ENCODE data around the gene CSAG2. TPM values are rescaled to one million over a fixed set of nuclear protein-coding genes. Genes with fewer than 3 reads are reported as not detected.
A peak's percentile ranks its signal among the peaks of the same experiment; 100 is the strongest.
"Not testable (repeated sequence)": the region's sequence is repeated elsewhere in the genome, so short reads cannot be mapped to it uniquely, and the experiment has no call there.

Gene CSAG2
- total RNA-seq, 1 experiment from 2014 or later = not detected

DNA sequence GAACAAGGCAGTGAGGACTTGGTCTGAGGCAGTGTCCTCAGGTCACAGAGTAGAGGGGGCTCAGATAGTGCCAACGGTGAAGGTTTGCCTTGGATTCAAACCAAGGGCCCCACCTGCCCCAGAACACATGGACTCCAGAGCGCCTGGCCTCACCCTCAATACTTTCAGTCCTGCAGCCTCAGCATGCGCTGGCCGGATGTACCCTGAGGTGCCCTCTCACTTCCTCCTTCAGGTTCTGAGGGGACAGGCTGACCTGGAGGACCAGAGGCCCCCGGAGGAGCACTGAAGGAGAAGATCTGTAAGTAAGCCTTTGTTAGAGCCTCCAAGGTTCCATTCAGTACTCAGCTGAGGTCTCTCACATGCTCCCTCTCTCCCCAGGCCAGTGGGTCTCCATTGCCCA, 8.7 kb downstream of the CSAG2 start:
- DNase-seq = peak; percentile 5
- not testable (repeated sequence) for H2BK5ac ChIP-seq (ENCODE audit: insufficient read length, low read length); H3K4ac ChIP-seq (ENCODE audit: low read depth, low read length); H3K23ac ChIP-seq (ENCODE audit: insufficient read length, low read depth, low read length); H2AK5ac ChIP-seq (ENCODE audit: insufficient read length, low read length); H3K27ac Mint-ChIP-seq; H4K5ac ChIP-seq (ENCODE audit: insufficient read length, low read depth, low read length); H4K8ac ChIP-seq (replicated peaks; ENCODE audit: insufficient read length, low read depth, low read length); H3K4me1 ChIP-seq (ENCODE audit: insufficient read depth, low read length); H3K4me3 Mint-ChIP-seq; H2BK15ac ChIP-seq (ENCODE audit: low read depth, low read length); H3K79me2 ChIP-seq (ENCODE audit: insufficient read depth, low read length); H3K27me3 Mint-ChIP-seq (ENCODE audit: low read depth); H3K14ac ChIP-seq (ENCODE audit: insufficient read depth, low read length); H3K9ac ChIP-seq (ENCODE audit: extremely low read depth, insufficient read length, low read length); H3K79me1 ChIP-seq (ENCODE audit: insufficient read depth, low read depth, low read length, poor library complexity, severe bottlenecking); H4K20me1 ChIP-seq (ENCODE audit: control insufficient read depth, insufficient read depth, insufficient read length); H4K91ac ChIP-seq (ENCODE audit: insufficient read length, low read depth, low read length); H3K56ac ChIP-seq (ENCODE audit: insufficient read length, low read depth, low read length); H3K4me2 ChIP-seq (ENCODE audit: insufficient read depth, insufficient read length, low read length); H3K36me3 Mint-ChIP-seq (ENCODE audit: insufficient read depth in 1 of 3, low read depth in 3 of 3); H3K18ac ChIP-seq (ENCODE audit: insufficient read length, low read depth, low read length); H3K27me3 ChIP-seq (ENCODE audit: insufficient read depth, low read length); H3K27ac ChIP-seq (ENCODE audit: insufficient read length, low read depth, low read length); H3T11ph ChIP-seq (ENCODE audit: low read length); H2BK120ac ChIP-seq (ENCODE audit: low read depth, low read length, poor library complexity, severe bottlenecking); H2BK12ac ChIP-seq (ENCODE audit: insufficient read length, low read depth, low read length); H2AFZ ChIP-seq (ENCODE audit: low read length); H3K23me2 ChIP-seq (ENCODE audit: insufficient read length, low read depth, low read length, poor library complexity, severe bottlenecking); H3K4me1 Mint-ChIP-seq; H2BK20ac ChIP-seq (ENCODE audit: low read depth, low read length, poor library complexity, severe bottlenecking); H3K9me3 ChIP-seq (ENCODE audit: control insufficient read depth, low read depth, low read length)
- WGBS (ENCODE audit: extremely low coverage, insufficient read length, low lambda C conversion rate) = no CpG with 5 or more reads among the region's 5 CpGs
- peaks cover 10 to 13% of the 10 kb centered on the region in 2 experiments; a peak in 4 of 5 replicates for H3K9me3 Mint-ChIP-seq

DNA sequence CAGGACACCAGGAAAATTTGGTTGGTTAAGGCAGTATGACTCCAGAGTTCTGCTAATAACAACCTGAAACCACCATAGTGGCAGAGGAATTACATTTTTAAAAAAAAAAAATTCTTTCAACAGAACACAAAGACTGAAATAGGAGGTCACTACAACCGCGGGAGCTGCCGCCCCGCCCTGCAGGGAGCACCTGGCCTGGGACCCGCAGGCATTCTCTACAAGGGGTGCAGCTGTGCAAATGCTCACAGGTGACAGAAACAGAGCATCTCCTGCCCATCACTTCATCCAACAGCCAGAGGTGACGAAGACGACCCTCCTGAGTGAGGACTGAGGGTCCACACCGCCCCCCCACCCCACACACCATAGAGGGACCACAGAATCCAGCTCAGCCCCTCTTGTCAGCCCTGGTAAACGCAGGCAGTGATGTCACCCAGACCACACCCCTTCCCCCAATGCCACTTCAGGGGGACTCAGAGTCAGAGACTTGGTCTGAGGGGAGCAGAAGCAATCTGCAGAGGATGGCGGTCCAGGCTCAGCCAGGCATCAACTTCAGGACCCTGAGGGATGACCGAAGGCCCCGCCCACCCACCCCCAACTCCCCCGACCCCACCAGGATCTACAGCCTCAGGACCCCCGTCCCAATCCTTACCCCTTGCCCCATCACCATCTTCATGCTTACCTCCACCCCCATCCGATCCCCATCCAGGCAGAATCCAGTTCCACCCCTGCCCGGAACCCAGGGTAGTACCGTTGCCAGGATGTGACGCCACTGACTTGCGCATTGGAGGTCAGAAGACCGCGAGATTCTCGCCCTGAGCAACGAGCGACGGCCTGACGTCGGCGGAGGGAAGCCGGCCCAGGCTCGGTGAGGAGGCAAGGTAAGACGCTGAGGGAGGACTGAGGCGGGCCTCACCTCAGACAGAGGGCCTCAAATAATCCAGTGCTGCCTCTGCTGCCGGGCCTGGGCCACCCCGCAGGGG, 10.8 kb downstream of the CSAG2 start, which contains the start of gene MAGEA3:
TSS of gene MAGEA3 (plus strand) at position 843 of the 980 bp plus-strand sequence. CDS start 2,039 bp downstream, outside the sequence.
- not testable (repeated sequence) for H3K23ac ChIP-seq (ENCODE audit: insufficient read length, low read depth, low read length); H2AFZ ChIP-seq (ENCODE audit: low read length); H3K14ac ChIP-seq (ENCODE audit: insufficient read depth, low read length)

More for the DNA sequence above, 10.8 kb downstream of the CSAG2 start, which contains the start of gene MAGEA3:
- H4K5ac ChIP-seq (ENCODE audit: insufficient read length, low read depth, low read length); H2BK15ac ChIP-seq (ENCODE audit: low read depth, low read length); H4K91ac ChIP-seq (ENCODE audit: insufficient read length, low read depth, low read length); H4K20me1 ChIP-seq (ENCODE audit: control insufficient read depth, insufficient read depth, insufficient read length); H2BK5ac ChIP-seq (ENCODE audit: insufficient read length, low read length); H3K4me1 Mint-ChIP-seq; H3K27ac Mint-ChIP-seq; H3K27ac ChIP-seq (ENCODE audit: insufficient read length, low read depth, low read length); H3K9me3 ChIP-seq (ENCODE audit: control insufficient read depth, low read depth, low read length); H3K4ac ChIP-seq (ENCODE audit: low read depth, low read length); H3K27me3 ChIP-seq (ENCODE audit: insufficient read depth, low read length); H2BK120ac ChIP-seq (ENCODE audit: low read depth, low read length, poor library complexity, severe bottlenecking); H2BK20ac ChIP-seq (ENCODE audit: low read depth, low read length, poor library complexity, severe bottlenecking); H3K9ac ChIP-seq (ENCODE audit: extremely low read depth, insufficient read length, low read length); H3K27me3 Mint-ChIP-seq (ENCODE audit: low read depth); H3K36me3 Mint-ChIP-seq (ENCODE audit: insufficient read depth in 1 of 3, low read depth in 3 of 3); H3K18ac ChIP-seq (ENCODE audit: insufficient read length, low read depth, low read length); DNase-seq; H4K8ac ChIP-seq (replicated peaks; ENCODE audit: insufficient read length, low read depth, low read length); H3T11ph ChIP-seq (ENCODE audit: low read length); H2BK12ac ChIP-seq (ENCODE audit: insufficient read length, low read depth, low read length); H2AK5ac ChIP-seq (ENCODE audit: insufficient read length, low read length); H3K56ac ChIP-seq (ENCODE audit: insufficient read length, low read depth, low read length); H3K23me2 ChIP-seq (ENCODE audit: insufficient read length, low read depth, low read length, poor library complexity, severe bottlenecking); H3K4me2 ChIP-seq (ENCODE audit: insufficient read depth, insufficient read length, low read length); H3K4me1 ChIP-seq (ENCODE audit: insufficient read depth, low read length); H3K4me3 Mint-ChIP-seq; H3K79me1 ChIP-seq (ENCODE audit: insufficient read depth, low read depth, low read length, poor library complexity, severe bottlenecking); H3K79me2 ChIP-seq (ENCODE audit: insufficient read depth, low read length): not testable (repeated sequence)
- peaks cover 10 to 13% of the 10 kb centered on the region in 2 experiments; a peak in 4 of 5 replicates for H3K9me3 Mint-ChIP-seq
- WGBS (ENCODE audit: extremely low coverage, insufficient read length, low lambda C conversion rate) = no CpG with 5 or more reads among the region's 34 CpGs
